Right lobe of liver (tissue), 6 donors: ENCODE data around the gene KCNJ6. TPM values are rescaled to one million over a fixed set of nuclear protein-coding genes. Genes with fewer than 3 reads are reported as not detected.

Experiments used
- ATAC-seq, 4 donors: fragments of 200-7000 bp; cut with Tn5 transposase; one replicate each; pipeline ENCODE4 v1.9.1; 2020; ENCODE audit warnings: mild to moderate bottlenecking in 4 of 4, moderate library complexity in 4 of 4
- DNase-seq, 3 donors: peaks; one replicate each; pipeline ENCODE4 v3.0.0-alpha.2; 2020
- H3K27ac ChIP-seq, 3 donors: fragments of 200-600 bp; one replicate each; pipeline ENCODE4 v1.8.0; 2022
- H3K27me3 ChIP-seq, 2 donors: fragments of 200-600 bp; one replicate each; pipeline ENCODE4 v1.8.0; 2022
- H3K36me3 ChIP-seq, 4 donors: fragments of 200-600 bp; sonication (generic) in 1 of 4; one replicate each; pipeline versions ENCODE4 v1.5.1 to v1.8.0; 2017 to 2022; ENCODE audit warnings: control low read depth in 1 of 4
- H3K4me1 ChIP-seq, 4 donors: fragments of 200-600 bp; sonication (generic) in 1 of 4; one replicate each; pipeline versions ENCODE4 v1.5.1 to v1.8.0; 2017 to 2022; ENCODE audit warnings: control low read depth in 1 of 4
- H3K4me3 ChIP-seq, 3 donors: fragments of 200-600 bp; one replicate each; pipeline ENCODE4 v1.8.0; 2022
- H3K9me3 ChIP-seq, 4 donors: fragments of 200-600 bp; sonication (generic) in 1 of 4; one replicate each; pipeline versions ENCODE4 v1.5.1 to v1.8.0; 2017 to 2022; ENCODE audit warnings: control low read depth in 1 of 4
- CTCF ChIP-seq, 4 donors: fragments of 200-600 bp in 3 of 4; fragments of 450-650 bp in 1 of 4; IDR thresholded peaks; one replicate each; pipeline versions ENCODE4 v1.5.1 to v1.8.0; 2016 to 2022; ENCODE audit warnings: antibody characterized with exemption in 4 of 4, mild to moderate bottlenecking in 2 of 4
- POLR2A ChIP-seq: fragments of 450-650 bp; IDR thresholded peaks from one replicate; pipeline ENCODE4 v1.6.1; 2017; ENCODE audit warnings: antibody characterized with exemption, mild to moderate bottlenecking
- WGBS: methylation state at CpG from one replicate; pipeline ENCODE4 v1.1.6; 2018; ENCODE audit warnings: low coverage, low lambda C conversion rate; ENCODE audit not compliant: insufficient coverage; ENCODE audit errors: missing lambda C conversion rate; 5-methylcytosine and 5-hydroxymethylcytosine counted together
- intact Hi-C, 2 donors: fragments of 100-400 bp; cut with DNase I; formaldehyde crosslinking; loops; one replicate each; pipeline versions ENCODE4 v1.11.2 to v1.14.1; 2022
- total RNA-seq, 6 experiments: library from RNA; depleted of rRNA in 2 of 6; stranded (reverse); fragments of >200 nt in 2 of 6; fragmentation: NEBNext Ultra II Directional in 3 of 6; extraction: Animal tissue kit (Norgen Biotek cat#: 25700) in 3 of 6; gene quantifications; one replicate each; pipeline versions ENCODE4 v1.1.0 to v1.2.4, GENCODE V29; 2016 to 2023
- donor health status: DM: no; HTN: yes; CAD: no.
- donor health status: DM: no; HTN: no; CAD: no.
- donor health status: DM: no; HTN: no; CAD: no.
- donor health status: DM: no; HTN: yes; CAD: no.
- donor health status: DM: no; HTN: yes; CAD: no.

Gene KCNJ6
- total RNA-seq, 6 experiments from 2014 or later, result under 0.01 to 0.12 TPM; not detected in 4

- ATAC-seq (peak in 3 of 4 donors; percentile 11 to 37 (median 31)), DNase-seq (no peak)
- 45% methylated on average over 8 of the region's 8 CpGs for whole genome bisulfite sequencing
- no peaks in the 10 kb centered on the region for H3K27me3 ChIP-seq
- no peaks in the 10 kb centered on the region for H3K9me3 ChIP-seq
- no peaks in the 10 kb centered on the region for H3K36me3 ChIP-seq
- H3K4me3 ChIP-seq, result no peak overlapping the region
- peak overlapping the region in 1 of 3 donors; percentile 68 for H3K27ac ChIP-seq
- H3K4me1 ChIP-seq, result peaks cover 0 to 20% (median 6%) of the 10 kb centered on the region in 4 donors
- intact Hi-C loops, result no loop called here
- TF ChIP-seq CTCF (IDR thresholded peaks at IDR 0.05) (no peak), POLR2A (no peak)
Measured at GRCh38 chr21:37683396-37684114, 232.7 kb downstream of the KCNJ6 start.

GRCh38 chr21:37682966-37683365, 233.3 kb downstream of the KCNJ6 start:
- intact Hi-C loops, result no loop called here
- no peak for DNase-seq
- H3K36me3 ChIP-seq, result no peaks in the 10 kb centered on the region
- no peaks in the 10 kb centered on the region for H3K9me3 ChIP-seq
- peaks cover 0 to 20% (median 6%) of the 10 kb centered on the region in 4 donors for H3K4me1 ChIP-seq
- WGBS, result 72% methylated on average over 6 of the region's 6 CpGs
- no peak for ATAC-seq
- H3K27me3 ChIP-seq, result no peaks in the 10 kb centered on the region
- no peak for TF ChIP-seq POLR2A
- no peak for TF ChIP-seq CTCF (IDR thresholded peaks at IDR 0.05)
- H3K27ac ChIP-seq, result peak overlapping the region in 1 of 3 donors; percentile 68
- H3K4me3 ChIP-seq, result no peak overlapping the region

GRCh38 chr21:37677006-37677405, 239.3 kb downstream of the KCNJ6 start:
- TF ChIP-seq POLR2A, result no peak
- no peak for TF ChIP-seq CTCF (IDR thresholded peaks at IDR 0.05)
- DNase-seq, result no peak
- ATAC-seq, result no peak
- no peak overlapping the region for H3K27ac ChIP-seq
- WGBS, result no CpG with 5 or more reads among the region's 4 CpGs
- no peak overlapping the region for H3K4me3 ChIP-seq
- no peaks in the 10 kb centered on the region for H3K27me3 ChIP-seq
- H3K9me3 ChIP-seq, result no peaks in the 10 kb centered on the region
- peaks cover 0 to 10% (median 0%) of the 10 kb centered on the region in 4 donors for H3K4me1 ChIP-seq
- no peaks in the 10 kb centered on the region for H3K36me3 ChIP-seq
- intact Hi-C loops, result no loop called here

GRCh38 chr21:37675202-37675801, 241.0 kb downstream of the KCNJ6 start:
- intact Hi-C loops, result no loop called here
- Histone ChIP-seq H3K27me3 (no peaks in the 10 kb centered on the region), H3K4me1 (peaks cover 0 to 10% (median 0%) of the 10 kb centered on the region in 4 donors), H3K9me3 (no peaks in the 10 kb centered on the region), H3K36me3 (no peaks in the 10 kb centered on the region), H3K27ac (no peak overlapping the region), H3K4me3 (peak overlapping the region in 1 of 3 donors; percentile 7)
- peak; percentile 76 to 99 (median 95) for TF ChIP-seq CTCF (IDR thresholded peaks at IDR 0.05)
- TF ChIP-seq POLR2A, result no peak
- DNase-seq, result peak; percentile 63 to 77 (median 72)
- 2% methylated on average over 20 of the region's 35 CpGs for WGBS
- peak; percentile 76 to 92 (median 84) for ATAC-seq
